Measurements from ENCODE around the gene PRR20G.

DNA sequence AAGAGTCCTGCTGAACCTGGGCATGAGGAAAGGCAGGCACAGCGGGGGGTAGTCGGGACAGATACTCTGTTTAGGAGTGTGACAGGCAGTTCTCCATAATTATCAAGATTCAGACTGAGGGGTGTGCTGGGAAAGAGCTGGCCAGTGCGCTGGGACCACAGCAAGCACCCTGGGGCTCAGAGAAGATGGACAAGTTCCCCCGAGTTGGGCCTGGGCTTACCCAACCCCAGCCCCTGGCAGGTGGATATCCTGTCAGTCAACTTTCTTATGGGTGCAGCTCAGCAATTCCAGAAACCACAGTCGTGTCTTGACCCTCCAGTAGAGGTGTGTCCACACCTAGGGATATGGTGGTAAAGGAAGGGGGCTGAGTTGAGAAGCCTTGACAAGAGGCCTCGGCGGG lies 49.2 kb upstream of the PRR20G start:
- TF ChIP-seq, protein P1, sequence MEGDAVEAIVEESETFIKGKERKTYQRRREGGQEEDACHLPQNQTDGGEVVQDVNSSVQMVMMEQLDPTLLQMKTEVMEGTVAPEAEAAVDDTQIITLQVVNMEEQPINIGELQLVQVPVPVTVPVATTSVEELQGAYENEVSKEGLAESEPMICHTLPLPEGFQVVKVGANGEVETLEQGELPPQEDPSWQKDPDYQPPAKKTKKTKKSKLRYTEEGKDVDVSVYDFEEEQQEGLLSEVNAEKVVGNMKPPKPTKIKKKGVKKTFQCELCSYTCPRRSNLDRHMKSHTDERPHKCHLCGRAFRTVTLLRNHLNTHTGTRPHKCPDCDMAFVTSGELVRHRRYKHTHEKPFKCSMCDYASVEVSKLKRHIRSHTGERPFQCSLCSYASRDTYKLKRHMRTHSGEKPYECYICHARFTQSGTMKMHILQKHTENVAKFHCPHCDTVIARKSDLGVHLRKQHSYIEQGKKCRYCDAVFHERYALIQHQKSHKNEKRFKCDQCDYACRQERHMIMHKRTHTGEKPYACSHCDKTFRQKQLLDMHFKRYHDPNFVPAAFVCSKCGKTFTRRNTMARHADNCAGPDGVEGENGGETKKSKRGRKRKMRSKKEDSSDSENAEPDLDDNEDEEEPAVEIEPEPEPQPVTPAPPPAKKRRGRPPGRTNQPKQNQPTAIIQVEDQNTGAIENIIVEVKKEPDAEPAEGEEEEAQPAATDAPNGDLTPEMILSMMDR (IDR thresholded peaks at IDR 0.05; ENCODE audit: extremely low read depth in 1 of 2, insufficient read depth in 1 of 2, low read depth in 1 of 2, low read length in 2 of 2), result no peak
- no peak for TF ChIP-seq POLR2A (IDR thresholded peaks at IDR 0.05; ENCODE audit: low read depth, low read length)
- no peak for TF ChIP-seq EZH2 (IDR thresholded peaks at IDR 0.05; ENCODE audit: borderline replicate concordance, low read depth, low read length, severe bottlenecking)
- TF ChIP-seq JUN (IDR thresholded peaks at IDR 0.05; ENCODE audit: borderline replicate concordance, insufficient read depth, insufficient read length, low read depth), result no peak
- no peak for TF ChIP-seq MYC (IDR thresholded peaks at IDR 0.05; ENCODE audit: low read depth, low read length)
